Trophoblast cell (in vitro differentiated cells and primary cell): ENCODE measurements around the gene DVL3.
A peak's percentile ranks its signal among the peaks of the same experiment; 100 is the strongest.
"Not testable (repeated sequence)": the region's sequence is repeated elsewhere in the genome, so short reads cannot be mapped to it uniquely, and the experiment has no call there.

Experiments used
- DNase-seq, 2 donors: peaks; one replicate each; pipeline ENCODE4 v3.0.0-alpha.2; 2016
- H2AFZ ChIP-seq: 2 replicates; pipeline ENCODE4 v1.6.1; 2013; ENCODE audit warnings: low read length, moderate library complexity, mild to moderate bottlenecking; ENCODE audit not compliant: insufficient read depth, poor library complexity
- H2AK5ac ChIP-seq: 2 replicates; pipeline ENCODE4 v1.6.1; 2013; ENCODE audit warnings: mild to moderate bottlenecking, low read length
- H2BK120ac ChIP-seq: 2 replicates; pipeline ENCODE4 v1.6.1; 2013; ENCODE audit warnings: low read length, mild to moderate bottlenecking, moderate library complexity; ENCODE audit not compliant: insufficient read depth, poor library complexity
- H2BK12ac ChIP-seq: 2 replicates; pipeline ENCODE4 v1.6.1; 2013; ENCODE audit warnings: mild to moderate bottlenecking, low read length, moderate library complexity
- H2BK5ac ChIP-seq: 2 replicates; pipeline ENCODE4 v1.6.1; 2013; ENCODE audit warnings: low read length, low read depth, moderate library complexity, mild to moderate bottlenecking; ENCODE audit not compliant: poor library complexity
- H3K14ac ChIP-seq: 2 replicates; pipeline ENCODE4 v1.6.1; 2013; ENCODE audit warnings: mild to moderate bottlenecking, low read length
- H3K18ac ChIP-seq: 2 replicates; pipeline ENCODE4 v1.6.1; 2013; ENCODE audit warnings: mild to moderate bottlenecking, low read length
- H3K23ac ChIP-seq: 2 replicates; pipeline ENCODE4 v1.6.1; 2013; ENCODE audit warnings: low read length
- H3K27ac ChIP-seq: 2 replicates; pipeline ENCODE4 v1.5.1; 2013; ENCODE audit warnings: low read depth, mild to moderate bottlenecking, inconsistent platforms, low read length, moderate library complexity
- H3K27me3 ChIP-seq: 2 replicates; pipeline ENCODE4 v1.6.1; 2013; ENCODE audit warnings: inconsistent platforms, mild to moderate bottlenecking, low read length, moderate library complexity; ENCODE audit not compliant: insufficient read depth
- H3K36me3 ChIP-seq, 2 experiments: 1 replicate in 1 of 2; 2 replicates in 1 of 2; pipeline ENCODE4 v1.6.1; 2013; ENCODE audit warnings: low read length in 2 of 2, mild to moderate bottlenecking in 2 of 2, moderate library complexity in 1 of 2; ENCODE audit not compliant: insufficient read depth in 2 of 2, control insufficient read depth in 1 of 2
- H3K4ac ChIP-seq: 2 replicates; pipeline ENCODE4 v1.6.1; 2013; ENCODE audit warnings: low read depth, mild to moderate bottlenecking, low read length, moderate library complexity
- H3K4me1 ChIP-seq, 2 experiments: 1 replicate in 1 of 2; 2 replicates in 1 of 2; pipeline ENCODE4 v1.6.1; 2013; ENCODE audit warnings: low read length in 2 of 2, mild to moderate bottlenecking in 2 of 2, moderate library complexity in 1 of 2; ENCODE audit not compliant: insufficient read depth in 2 of 2, control insufficient read depth in 1 of 2
- H3K4me2 ChIP-seq: 2 replicates; pipeline ENCODE4 v1.6.1; 2013; ENCODE audit warnings: inconsistent platforms, mild to moderate bottlenecking, low read length, moderate library complexity
- H3K4me3 ChIP-seq: 2 replicates; pipeline ENCODE4 v1.5.1; 2013; ENCODE audit warnings: mild to moderate bottlenecking, low read depth, low read length, inconsistent platforms
- H3K79me1 ChIP-seq: one replicate; pipeline ENCODE4 v1.6.1; 2013; ENCODE audit warnings: low read length
- H3K79me2 ChIP-seq: 2 replicates; pipeline ENCODE4 v1.6.1; 2013; ENCODE audit warnings: low read length, mild to moderate bottlenecking; ENCODE audit not compliant: control insufficient read depth, insufficient read depth, poor library complexity
- H3K9ac ChIP-seq: 2 replicates; pipeline ENCODE4 v1.6.1; 2013; ENCODE audit warnings: mild to moderate bottlenecking, low read length
- H3K9me3 ChIP-seq: 2 replicates; pipeline ENCODE4 v1.6.1; 2013; ENCODE audit warnings: low read depth, mild to moderate bottlenecking, control low read depth, inconsistent platforms, low read length; ENCODE audit not compliant: insufficient read depth
- H4K12ac ChIP-seq: 2 replicates; pipeline ENCODE4 v1.6.1; 2013; ENCODE audit warnings: low read depth, mild to moderate bottlenecking, low read length, moderate library complexity
- H4K8ac ChIP-seq: 2 replicates; pipeline ENCODE4 v1.6.1; 2013; ENCODE audit warnings: low read depth, mild to moderate bottlenecking, low read length, moderate library complexity
- H4K91ac ChIP-seq: one replicate; pipeline ENCODE4 v1.6.1; 2013; ENCODE audit warnings: low read depth, mild to moderate bottlenecking, low read length, moderate library complexity
- WGBS: extraction: QIAGEN DNeasy Blood & Tissue Kit; methylation state at CpG from one replicate; pipeline ENCODE4 v1.1.7; 2013; ENCODE audit warnings: missing lambda C conversion rate; ENCODE audit not compliant: insufficient read length, insufficient coverage; ENCODE audit errors: extremely low coverage; 5-methylcytosine and 5-hydroxymethylcytosine counted together

DVL3 gene

DNA sequence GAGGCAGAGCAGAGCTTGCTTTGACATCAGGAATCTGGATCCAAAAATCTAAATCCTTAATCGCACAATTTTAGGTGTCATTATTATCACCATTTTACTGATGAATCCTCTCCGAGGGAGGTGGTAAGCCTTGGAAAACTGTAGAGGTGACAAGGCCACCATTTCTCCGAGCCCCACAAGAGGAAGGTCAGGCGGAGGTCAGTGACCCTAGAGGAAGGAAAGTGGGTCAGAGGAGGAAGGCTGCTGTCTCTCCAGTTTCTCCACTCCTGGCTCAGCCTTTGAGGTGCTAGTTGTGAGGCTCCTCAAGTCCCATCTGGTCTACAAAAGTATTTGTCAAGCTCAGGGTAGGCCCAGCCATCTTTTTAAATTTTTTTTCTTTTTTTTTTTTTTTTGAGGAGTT, 3.2 kb downstream of the DVL3 start:
- Histone ChIP-seq H3K9me3 (peaks cover 1% of the 10 kb centered on the region), H2BK120ac (peak overlapping the region; percentile 34), H2BK12ac (no peak overlapping the region), H3K4ac (peak overlapping the region; percentile 96), H4K8ac (peak overlapping the region; percentile 64), H3K4me3 (no peak overlapping the region), H3K79me1 (peaks cover 35% of the 10 kb centered on the region), H2BK5ac (peak overlapping the region; percentile 52), H3K79me2 (peaks cover 34% of the 10 kb centered on the region), H3K18ac (peak overlapping the region; percentile 48), H3K23ac (no peak overlapping the region), H3K4me1 (peaks cover 7 to 25% of the 10 kb centered on the region in 2 experiments), H4K12ac (no peak overlapping the region), H3K4me2 (no peak overlapping the region), H3K27ac (peak overlapping the region; percentile 3), H3K36me3 (peaks cover 3 to 7% of the 10 kb centered on the region in 2 experiments), H3K9ac (no peak overlapping the region), H2AK5ac (no peak overlapping the region), H3K27me3 (no peaks in the 10 kb centered on the region), H2AFZ (peak overlapping the region; percentile 56), H3K14ac (peak overlapping the region; percentile 58), H4K91ac (no peak overlapping the region)
- WGBS: no CpG with 5 or more reads among the region's 4 CpGs
- no peak for DNase-seq

DNA sequence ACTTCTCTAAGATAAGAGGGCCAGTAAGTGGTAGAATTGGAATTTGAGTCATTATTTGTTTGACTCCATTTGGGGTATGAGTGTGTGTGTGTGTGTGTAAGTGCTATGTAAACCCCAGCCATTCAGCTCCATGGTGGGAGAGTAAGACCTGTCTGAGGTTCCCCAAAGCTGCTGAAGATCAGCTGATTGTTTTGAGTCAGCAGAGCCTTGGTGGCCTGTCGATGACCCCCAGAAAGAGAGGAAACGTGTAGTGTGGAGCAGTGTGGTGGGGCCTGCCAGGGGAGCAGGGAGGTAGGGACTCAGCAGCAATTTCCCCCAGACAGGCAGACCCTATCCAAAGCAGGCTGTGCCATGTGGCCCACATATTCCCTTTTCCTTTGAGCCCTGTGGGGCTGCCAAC, 5.3 kb downstream of the DVL3 start:
- Histone ChIP-seq H2BK120ac (peak overlapping the region; percentile 79), H4K91ac (peak overlapping the region; percentile 72), H2AK5ac (peak overlapping the region; percentile 55), H3K79me1 (peaks cover 28% of the 10 kb centered on the region), H3K23ac (no peak overlapping the region), H3K9me3 (peaks cover 1% of the 10 kb centered on the region), H3K9ac (no peak overlapping the region), H3K4me3 (no peak overlapping the region), H3K79me2 (peaks cover 32% of the 10 kb centered on the region), H4K8ac (peak overlapping the region; percentile 57), H2BK5ac (peak overlapping the region; percentile 25), H3K4me2 (no peak overlapping the region), H3K4ac (peak overlapping the region; percentile 97), H3K14ac (peak overlapping the region; percentile 33), H3K27me3 (no peaks in the 10 kb centered on the region), H3K27ac (peak overlapping the region; percentile 60), H3K18ac (peak overlapping the region; percentile 14), H3K4me1 (peaks cover 7 to 19% of the 10 kb centered on the region in 2 experiments), H2AFZ (no peak overlapping the region), H4K12ac (peak overlapping the region; percentile 43), H2BK12ac (peak overlapping the region; percentile 34), H3K36me3 (peaks cover 23 to 27% of the 10 kb centered on the region in 2 experiments)
- no CpG with 5 or more reads among the region's 2 CpGs for WGBS
- no peak for DNase-seq

DNA sequence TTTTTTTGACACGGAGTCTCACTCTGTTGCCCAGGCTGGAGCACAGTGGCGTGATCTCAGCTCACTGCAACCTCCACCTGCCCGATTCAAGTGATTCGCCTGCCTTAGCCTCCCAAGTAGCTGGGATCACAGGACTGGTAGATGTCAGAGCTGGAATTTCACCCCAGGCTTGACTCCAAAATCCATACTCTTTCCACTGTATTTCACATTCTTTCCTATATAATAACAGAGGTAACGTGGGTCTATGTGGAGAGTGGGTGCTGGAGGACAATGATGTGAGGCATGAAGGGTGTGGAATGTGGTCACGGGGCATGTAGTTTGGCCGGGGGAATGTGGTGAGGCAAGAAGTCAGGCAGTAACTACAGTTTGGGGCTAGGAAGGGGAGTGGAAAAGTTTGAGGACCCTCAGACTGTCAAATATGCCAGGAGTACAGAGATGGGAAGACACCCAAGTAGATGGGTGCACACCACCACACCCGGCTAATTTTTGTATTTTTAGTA, 7.4 kb downstream of the DVL3 start:
- not testable (repeated sequence) for H3K23ac ChIP-seq, H2BK5ac ChIP-seq, H2AK5ac ChIP-seq, H2AFZ ChIP-seq, H3K4me3 ChIP-seq, H3K4ac ChIP-seq, H4K12ac ChIP-seq, H3K14ac ChIP-seq, H3K9ac ChIP-seq, H4K91ac ChIP-seq, H4K8ac ChIP-seq, H2BK12ac ChIP-seq, H3K27me3 ChIP-seq, H3K27ac ChIP-seq, H3K4me2 ChIP-seq, H2BK120ac ChIP-seq, H3K9me3 ChIP-seq, H3K18ac ChIP-seq
- H3K36me3 ChIP-seq: peaks cover 44 to 45% of the 10 kb centered on the region in 2 experiments
- peaks cover 12% of the 10 kb centered on the region for H3K79me1 ChIP-seq
- peaks cover 15% of the 10 kb centered on the region for H3K79me2 ChIP-seq
- no CpG with 5 or more reads among the region's 8 CpGs for WGBS
- peaks cover 7 to 15% of the 10 kb centered on the region in 2 experiments for H3K4me1 ChIP-seq
- DNase-seq: peak; percentile 67 to 79

DNA sequence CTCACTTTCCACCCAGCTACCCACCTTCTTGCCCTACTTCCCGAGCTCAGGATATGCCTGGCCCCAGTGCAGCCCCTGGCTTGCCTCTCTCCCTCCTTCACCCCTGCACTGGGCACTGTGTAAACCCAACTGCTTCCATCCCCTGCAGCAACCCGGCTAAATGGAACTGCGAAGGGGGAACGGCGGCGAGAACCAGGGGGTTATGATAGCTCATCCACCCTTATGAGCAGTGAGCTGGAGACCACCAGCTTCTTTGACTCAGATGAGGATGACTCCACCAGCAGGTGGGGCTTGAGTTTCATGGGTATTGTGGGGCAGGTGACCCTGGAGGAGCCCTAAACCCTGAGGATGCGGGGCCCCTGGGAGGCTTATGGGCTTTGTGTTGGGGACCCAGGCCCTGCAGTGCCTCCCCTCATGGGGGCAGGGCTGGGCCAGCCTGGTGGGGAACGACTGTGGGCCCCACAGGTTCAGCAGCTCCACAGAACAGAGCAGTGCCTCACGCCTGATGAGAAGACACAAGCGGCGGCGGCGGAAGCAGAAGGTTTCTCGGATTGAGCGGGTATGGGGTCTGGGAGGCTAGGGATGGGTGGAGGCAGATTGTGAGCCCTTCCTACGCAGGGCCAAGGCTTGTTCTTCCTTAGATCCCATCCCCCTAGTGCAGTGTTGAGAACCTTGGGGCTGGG, 9.6 kb downstream of the DVL3 start:
- no peak overlapping the region for H4K8ac ChIP-seq
- no peak overlapping the region for H3K4me2 ChIP-seq
- peaks cover 5% of the 10 kb centered on the region for H3K79me1 ChIP-seq
- H3K27me3 ChIP-seq: no peaks in the 10 kb centered on the region
- H4K12ac ChIP-seq: no peak overlapping the region
- peaks cover 1% of the 10 kb centered on the region for H3K9me3 ChIP-seq
- H3K4me3 ChIP-seq: no peak overlapping the region
- WGBS: no CpG with 5 or more reads among the region's 16 CpGs
- DNase-seq: no peak
- no peak overlapping the region for H3K27ac ChIP-seq
- H3K4ac ChIP-seq: no peak overlapping the region
- no peak overlapping the region for H2BK5ac ChIP-seq
- peaks cover 7 to 14% of the 10 kb centered on the region in 2 experiments for H3K4me1 ChIP-seq
- no peak overlapping the region for H3K23ac ChIP-seq
- peak overlapping the region; percentile 38 for H3K18ac ChIP-seq
- no peak overlapping the region for H2AFZ ChIP-seq
- H3K9ac ChIP-seq: no peak overlapping the region
- peaks cover 65% of the 10 kb centered on the region in 2 experiments for H3K36me3 ChIP-seq
- H3K79me2 ChIP-seq: peaks cover 9% of the 10 kb centered on the region
- H2BK12ac ChIP-seq: no peak overlapping the region
- H3K14ac ChIP-seq: no peak overlapping the region
- H4K91ac ChIP-seq: no peak overlapping the region
- no peak overlapping the region for H2AK5ac ChIP-seq
- H2BK120ac ChIP-seq: no peak overlapping the region
